Central memory CD8-positive, alpha-beta T cell (primary cell): Measurements from ENCODE around the gene PHLDB3.
A peak's percentile ranks its signal among the peaks of the same experiment; 100 is the strongest.

Experiments
- ATAC-seq: fragments of 150-1000 bp; cut with Tn5 transposase; replicated peaks from 2 replicates; pipeline ENCODE4 v1.10.0; 2022; ENCODE audit warnings: mild to moderate bottlenecking, moderate FRiP score, moderate number of reproducible peaks; ENCODE audit not compliant: poor library complexity, severe bottlenecking; ENCODE audit errors: extremely low read depth
- DNase-seq, 2 donors: peaks; one replicate each; pipeline ENCODE4 v3.0.0; 2021; ENCODE audit warnings: low spot score in 2 of 2
- H3K27ac Mint-ChIP-seq: one replicate; pipeline ENCODE4 v1.8.0; 2022; ENCODE audit warnings: low read depth, mild to moderate bottlenecking, moderate library complexity, mixed read lengths
- H3K27me3 Mint-ChIP-seq: one replicate; pipeline ENCODE4 v1.8.0; 2022; ENCODE audit warnings: mixed read lengths
- H3K36me3 Mint-ChIP-seq: one replicate; pipeline ENCODE4 v1.8.0; 2022; ENCODE audit warnings: mild to moderate bottlenecking, moderate library complexity, mixed read lengths; ENCODE audit not compliant: insufficient read depth
- H3K4me1 Mint-ChIP-seq: one replicate; pipeline ENCODE4 v1.8.0; 2022; ENCODE audit warnings: mixed read lengths
- H3K4me3 Mint-ChIP-seq: one replicate; pipeline ENCODE4 v1.8.0; 2022; ENCODE audit warnings: mild to moderate bottlenecking, moderate library complexity, mixed read lengths
- H3K9me3 Mint-ChIP-seq: one replicate; pipeline ENCODE4 v1.8.0; 2022; ENCODE audit warnings: mixed read lengths

Gene PHLDB3

GRCh38 chr19:43485951-43486350, 18.6 kb downstream of the PHLDB3 start:
- DNase-seq, result no peak
- no peak overlapping the region for H3K27ac Mint-ChIP-seq
- H3K9me3 Mint-ChIP-seq, result no peaks in the 10 kb centered on the region
- no peak for ATAC-seq
- H3K4me3 Mint-ChIP-seq, result no peak overlapping the region
- no peaks in the 10 kb centered on the region for H3K4me1 Mint-ChIP-seq
- H3K36me3 Mint-ChIP-seq, result peaks cover 8% of the 10 kb centered on the region
- no peaks in the 10 kb centered on the region for H3K27me3 Mint-ChIP-seq

GRCh38 chr19:43483281-43483680, 21.3 kb downstream of the PHLDB3 start:
- Mint-ChIP-seq H3K36me3 (peaks cover 12% of the 10 kb centered on the region), H3K4me1 (no peaks in the 10 kb centered on the region), H3K9me3 (no peaks in the 10 kb centered on the region), H3K27ac (no peak overlapping the region), H3K27me3 (no peaks in the 10 kb centered on the region), H3K4me3 (no peak overlapping the region)
- ATAC-seq, result no peak
- DNase-seq, result no peak

DNA sequence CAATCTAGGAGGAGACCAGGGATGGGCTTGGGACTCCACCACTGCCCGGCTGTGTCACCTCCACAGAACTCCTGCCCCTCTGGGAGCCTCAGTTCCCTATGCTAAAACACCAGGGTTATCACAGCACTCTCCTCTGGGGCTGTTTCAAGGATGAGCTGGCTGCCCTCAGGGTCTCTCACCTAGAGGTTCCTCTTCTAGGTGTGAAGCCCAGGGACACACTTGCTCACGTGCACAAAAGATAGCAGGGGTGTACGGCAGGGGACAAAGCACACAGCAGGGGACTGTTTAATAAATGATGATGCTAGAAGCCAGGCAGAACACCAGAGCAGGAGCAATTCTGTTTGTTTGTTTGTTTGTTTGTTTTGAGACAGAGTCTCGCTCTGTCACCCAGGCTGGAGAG, 22.4 kb downstream of the PHLDB3 start:
- H3K27ac Mint-ChIP-seq, result no peak overlapping the region
- no peak for ATAC-seq

GRCh38 chr19:43481701-43482100, 22.8 kb downstream of the PHLDB3 start:
- H3K9me3 Mint-ChIP-seq, result no peaks in the 10 kb centered on the region
- no peak for DNase-seq
- peaks cover 10% of the 10 kb centered on the region for H3K36me3 Mint-ChIP-seq
- H3K27me3 Mint-ChIP-seq, result no peaks in the 10 kb centered on the region
- peak overlapping the region; percentile 27 for H3K27ac Mint-ChIP-seq
- no peaks in the 10 kb centered on the region for H3K4me1 Mint-ChIP-seq
- ATAC-seq, result no peak
- H3K4me3 Mint-ChIP-seq, result no peak overlapping the region

More for the DNA sequence above, 22.4 kb downstream of the PHLDB3 start:
- DNase-seq, result no peak
- Mint-ChIP-seq H3K9me3 (no peaks in the 10 kb centered on the region), H3K4me3 (no peak overlapping the region), H3K4me1 (no peaks in the 10 kb centered on the region), H3K27me3 (no peaks in the 10 kb centered on the region), H3K36me3 (peaks cover 10% of the 10 kb centered on the region)

DNA sequence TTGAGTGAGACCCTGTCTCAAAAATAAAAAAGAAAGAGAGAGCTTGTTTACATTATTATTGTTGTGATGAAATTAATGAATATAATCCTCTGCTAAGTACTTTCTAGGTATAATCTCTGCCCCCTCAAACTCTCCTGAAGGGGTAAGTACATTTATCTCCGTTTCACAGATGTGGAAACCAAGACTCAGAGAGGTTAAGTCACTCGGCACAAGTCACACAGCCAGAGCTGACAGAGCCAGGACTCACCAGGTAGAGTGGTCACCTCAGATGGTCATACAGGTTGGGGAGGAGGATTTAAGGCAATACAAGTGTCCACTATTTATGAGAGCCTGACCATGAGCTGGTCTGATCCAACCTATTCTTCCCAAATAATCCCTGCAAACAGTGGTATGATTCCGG, 24.0 kb downstream of the PHLDB3 start:
- ATAC-seq (no peak), DNase-seq (no peak)
- peaks cover 8% of the 10 kb centered on the region for H3K36me3 Mint-ChIP-seq
- no peak overlapping the region for H3K27ac Mint-ChIP-seq
- no peaks in the 10 kb centered on the region for H3K27me3 Mint-ChIP-seq
- no peak overlapping the region for H3K4me3 Mint-ChIP-seq
- H3K9me3 Mint-ChIP-seq, result no peaks in the 10 kb centered on the region
- peaks cover 3% of the 10 kb centered on the region for H3K4me1 Mint-ChIP-seq

DNA sequence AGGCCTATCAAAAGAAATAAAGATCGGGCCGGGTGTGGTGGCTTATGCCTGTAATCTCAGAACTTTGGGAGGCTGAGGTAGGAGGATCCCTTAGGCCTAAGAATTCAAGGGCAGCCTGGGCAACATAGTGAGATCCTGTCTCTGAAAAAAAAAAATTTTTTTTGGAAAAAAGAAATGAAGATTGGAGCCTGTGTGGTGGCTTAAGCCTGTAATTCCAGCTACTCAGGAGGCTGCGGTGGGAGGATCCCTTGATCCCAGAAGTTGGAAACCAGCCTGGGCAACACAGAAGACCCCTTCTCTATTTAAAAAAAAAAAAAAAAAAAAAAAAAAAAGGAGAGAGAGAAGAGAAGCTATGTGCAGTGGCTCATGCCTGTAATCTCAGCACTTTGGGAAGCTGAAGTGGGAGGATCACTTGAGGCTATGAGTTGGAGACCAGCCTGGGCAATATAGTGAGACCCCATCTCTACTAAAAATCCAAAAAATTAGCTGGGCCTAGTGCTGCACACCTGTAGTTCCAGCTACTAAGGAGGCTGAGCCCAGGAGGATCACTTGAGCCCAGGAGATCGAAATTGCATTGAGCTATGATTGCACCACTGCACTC, 24.5 kb downstream of the PHLDB3 start:
- no peak overlapping the region for H3K4me3 Mint-ChIP-seq
- H3K27me3 Mint-ChIP-seq, result no peaks in the 10 kb centered on the region
- H3K36me3 Mint-ChIP-seq, result peaks cover 12% of the 10 kb centered on the region
- DNase-seq (no peak), ATAC-seq (no peak)
- peaks cover 8% of the 10 kb centered on the region for H3K4me1 Mint-ChIP-seq
- H3K9me3 Mint-ChIP-seq, result no peaks in the 10 kb centered on the region
- no peak overlapping the region for H3K27ac Mint-ChIP-seq

DNA sequence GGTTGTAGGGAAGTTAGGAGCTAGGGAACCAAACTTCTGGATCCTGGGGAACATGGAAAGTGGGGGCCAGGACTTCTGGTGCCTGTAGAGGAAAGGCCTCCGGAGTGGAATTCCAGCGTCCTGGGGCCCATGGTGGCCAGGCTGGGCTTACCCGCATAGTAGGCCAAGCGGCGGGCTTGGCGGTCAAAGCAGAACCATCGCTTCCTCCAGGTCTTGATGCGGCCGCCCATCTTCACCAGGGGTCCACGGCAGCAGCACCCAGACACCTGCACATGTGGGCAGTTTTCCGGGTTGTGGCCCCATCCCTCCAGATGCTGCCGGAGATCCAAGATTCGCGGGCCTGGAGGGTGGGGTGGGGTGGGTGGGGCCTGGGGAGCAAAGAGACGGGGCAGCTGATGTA, 25.3 kb downstream of the PHLDB3 start:
- H3K9me3 Mint-ChIP-seq, result no peaks in the 10 kb centered on the region
- DNase-seq (no peak), ATAC-seq (no peak)
- H3K27me3 Mint-ChIP-seq, result no peaks in the 10 kb centered on the region
- peaks cover 10% of the 10 kb centered on the region for H3K4me1 Mint-ChIP-seq
- H3K36me3 Mint-ChIP-seq, result peaks cover 12% of the 10 kb centered on the region
- H3K4me3 Mint-ChIP-seq, result no peak overlapping the region
- no peak overlapping the region for H3K27ac Mint-ChIP-seq

GRCh38 chr19:43478323-43478722, 26.2 kb downstream of the PHLDB3 start:
- no peaks in the 10 kb centered on the region for H3K27me3 Mint-ChIP-seq
- peaks cover 15% of the 10 kb centered on the region for H3K4me1 Mint-ChIP-seq
- H3K36me3 Mint-ChIP-seq, result peaks cover 12% of the 10 kb centered on the region
- peak overlapping the region; percentile 29 for H3K27ac Mint-ChIP-seq
- no peaks in the 10 kb centered on the region for H3K9me3 Mint-ChIP-seq
- no peak overlapping the region for H3K4me3 Mint-ChIP-seq
- DNase-seq (no peak), ATAC-seq (no peak)

DNA sequence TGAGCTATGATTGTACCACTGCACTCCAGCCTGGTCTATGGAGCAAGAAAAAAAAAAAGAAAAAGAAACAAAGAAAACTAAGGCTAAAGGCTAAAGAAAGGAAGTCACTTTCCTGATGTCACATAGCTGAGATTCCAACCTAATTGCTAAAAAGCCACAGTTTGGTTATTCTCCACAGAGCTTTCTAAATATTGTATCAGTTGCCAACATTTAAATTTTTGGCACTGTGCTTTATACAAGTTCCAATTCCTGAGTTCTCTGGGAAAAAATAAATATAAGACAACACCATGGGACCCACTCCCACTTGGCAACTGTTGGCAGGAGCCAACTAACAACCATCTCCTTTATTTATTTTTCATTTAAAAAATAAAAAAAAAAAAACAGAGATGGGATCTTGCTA, 27.9 kb downstream of the PHLDB3 start:
- ATAC-seq (no peak), DNase-seq (no peak)
- Mint-ChIP-seq H3K27ac (no peak overlapping the region), H3K27me3 (no peaks in the 10 kb centered on the region), H3K4me1 (peaks cover 15% of the 10 kb centered on the region), H3K9me3 (no peaks in the 10 kb centered on the region), H3K36me3 (peaks cover 11% of the 10 kb centered on the region), H3K4me3 (no peak overlapping the region)

DNA sequence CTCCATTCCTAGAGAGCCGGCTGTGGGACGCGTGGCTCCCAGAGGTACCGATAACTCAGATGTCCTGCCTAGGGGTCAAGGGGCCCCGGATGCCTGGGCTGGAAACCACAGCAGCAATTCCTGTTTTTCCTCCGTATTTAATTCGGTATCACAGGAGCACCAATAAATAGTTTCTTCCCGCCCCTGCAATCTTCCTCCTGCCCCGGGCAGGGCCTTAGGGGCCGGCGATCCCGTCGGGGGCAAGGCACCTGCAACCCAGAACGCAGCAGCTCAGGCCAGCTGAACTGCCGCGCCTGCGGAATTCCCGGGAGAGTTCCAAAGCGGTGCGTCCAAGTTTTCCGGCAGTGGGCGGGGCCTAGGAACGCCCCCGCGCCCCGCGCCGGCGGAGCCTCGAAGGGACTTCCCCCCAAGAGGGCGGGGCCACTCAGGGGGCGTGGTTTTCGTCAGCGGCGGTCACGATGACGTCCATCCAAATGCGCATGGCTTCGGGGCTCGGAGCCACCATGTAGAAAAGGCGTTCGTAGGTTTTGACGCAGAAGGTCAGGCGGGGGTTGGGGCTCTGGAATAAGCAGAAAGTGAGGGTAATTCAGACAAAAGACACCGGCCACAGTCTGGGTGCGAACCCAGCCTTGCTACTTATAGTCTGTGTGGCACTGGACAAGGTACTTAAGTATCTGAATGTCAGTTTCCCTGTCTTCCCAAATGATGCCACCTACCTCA, 29.4 kb downstream of the PHLDB3 start:
- Mint-ChIP-seq H3K36me3 (peaks cover 7% of the 10 kb centered on the region), H3K4me1 (peaks cover 15% of the 10 kb centered on the region), H3K9me3 (no peaks in the 10 kb centered on the region), H3K4me3 (peak overlapping the region; percentile 77), H3K27ac (peak overlapping the region; percentile 95), H3K27me3 (no peaks in the 10 kb centered on the region)
- peak; percentile 92 to 95 for DNase-seq
- peak; percentile 92 for ATAC-seq

DNA sequence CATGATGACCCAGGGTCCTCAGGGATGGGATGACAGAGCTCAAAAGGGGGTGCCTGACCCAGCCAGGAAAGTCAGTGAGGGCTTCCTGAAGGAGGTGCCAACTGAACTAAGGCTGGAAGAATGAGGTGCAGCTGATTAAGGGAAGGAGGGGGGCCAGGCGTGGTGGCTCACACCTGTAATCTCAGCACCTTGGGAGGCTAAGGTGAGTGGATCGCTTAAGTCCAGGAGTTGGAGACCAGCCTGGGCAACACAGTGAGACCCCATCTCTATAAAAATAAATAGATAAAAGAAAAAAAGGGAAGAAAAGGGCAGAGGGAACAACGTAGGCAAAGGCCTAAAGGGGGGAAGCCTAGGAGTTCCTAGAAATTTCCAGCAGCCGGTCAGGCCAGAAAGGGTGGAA, 30.1 kb downstream of the PHLDB3 start:
- H3K36me3 Mint-ChIP-seq, result peaks cover 6% of the 10 kb centered on the region
- peak overlapping the region; percentile 57 for H3K4me3 Mint-ChIP-seq
- no peaks in the 10 kb centered on the region for H3K9me3 Mint-ChIP-seq
- peak overlapping the region; percentile 95 for H3K27ac Mint-ChIP-seq
- DNase-seq, result no peak
- no peak for ATAC-seq
- peaks cover 15% of the 10 kb centered on the region for H3K4me1 Mint-ChIP-seq
- H3K27me3 Mint-ChIP-seq, result no peaks in the 10 kb centered on the region

GRCh38 chr19:43471091-43471490, 33.5 kb downstream of the PHLDB3 start:
- H3K4me3 Mint-ChIP-seq, result no peak overlapping the region
- ATAC-seq (no peak), DNase-seq (no peak)
- peaks cover 34% of the 10 kb centered on the region for H3K4me1 Mint-ChIP-seq
- H3K27ac Mint-ChIP-seq, result no peak overlapping the region
- H3K9me3 Mint-ChIP-seq, result no peaks in the 10 kb centered on the region
- no peaks in the 10 kb centered on the region for H3K27me3 Mint-ChIP-seq
- peaks cover 6% of the 10 kb centered on the region for H3K36me3 Mint-ChIP-seq

DNA sequence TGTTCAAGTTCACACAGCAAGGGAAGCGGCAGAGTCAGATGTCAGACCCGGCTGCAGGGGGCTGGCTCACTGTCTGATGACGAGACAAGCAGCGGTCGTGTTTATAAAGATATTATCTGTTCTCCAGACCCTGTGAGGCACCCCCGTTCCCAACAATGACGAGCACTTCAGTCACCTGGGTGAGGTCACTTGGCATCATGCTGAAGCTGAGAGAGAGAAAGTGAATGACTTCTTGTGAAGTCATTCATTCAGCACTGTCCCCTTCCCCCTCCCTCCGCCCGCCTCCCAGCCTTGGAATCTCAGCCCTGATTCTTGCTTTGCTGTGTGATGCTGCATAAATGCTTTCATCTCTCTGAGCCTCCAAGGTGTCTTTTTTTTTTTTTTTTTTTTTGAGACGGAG, 34.3 kb downstream of the PHLDB3 start:
- peaks cover 3% of the 10 kb centered on the region for H3K36me3 Mint-ChIP-seq
- no peak for DNase-seq
- peaks cover 29% of the 10 kb centered on the region for H3K4me1 Mint-ChIP-seq
- no peak overlapping the region for H3K4me3 Mint-ChIP-seq
- no peaks in the 10 kb centered on the region for H3K27me3 Mint-ChIP-seq
- H3K9me3 Mint-ChIP-seq, result no peaks in the 10 kb centered on the region
- H3K27ac Mint-ChIP-seq, result peak overlapping the region; percentile 51
- peak; percentile 11 for ATAC-seq
